HepG2 (cell line): Measurements from ENCODE around the gene RSRC2.
"Not testable (repeated sequence)": the region's sequence is repeated elsewhere in the genome, so short reads cannot be mapped to it uniquely, and the experiment has no call there.

Source experiments
- EZH2 ChIP-seq: conservative IDR thresholded peaks from 2 replicates; pipeline ENCODE4 v1.6.1; 2012; ENCODE audit warnings: mild to moderate bottlenecking, low read depth, low read length, moderate library complexity
- MXI1 ChIP-seq: IDR thresholded peaks from 3 replicates; pipeline ENCODE4 v1.6.1; 2012; ENCODE audit warnings: low read depth, low read length, inconsistent platforms, borderline replicate concordance
- RXRA ChIP-seq: sonication (generic); formaldehyde crosslinking; IDR thresholded peaks from 2 replicates; pipeline ENCODE4 v1.5.1; 2020; ENCODE audit warnings: missing genetic modification reagents
- SRY ChIP-seq: sonication (generic); formaldehyde crosslinking; IDR thresholded peaks from 2 replicates; pipeline ENCODE4 v1.8.0; 2022; ENCODE audit warnings: mild to moderate bottlenecking, missing genetic modification reagents
- YY1 ChIP-seq: IDR thresholded peaks from 2 replicates; pipeline ENCODE4 v1.6.1; 2011; ENCODE audit warnings: low read length, low read depth, moderate library complexity, mild to moderate bottlenecking; ENCODE audit not compliant: insufficient read depth, insufficient replicate concordance
- ZNF883 ChIP-seq: sonication (generic); formaldehyde crosslinking; IDR thresholded peaks from 2 replicates; pipeline ENCODE4 v1.5.1; 2020; ENCODE audit warnings: mild to moderate bottlenecking, missing genetic modification reagents; ENCODE audit errors: not compliant biosample characterization
- ZSCAN12 ChIP-seq: sonication (generic); formaldehyde crosslinking; IDR thresholded peaks from 2 replicates; pipeline ENCODE4 v1.9.0; 2021; ENCODE audit warnings: mild to moderate bottlenecking, missing genetic modification reagents
- TF ChIP-seq, protein P1 (sequence below): sonication (generic); formaldehyde crosslinking; IDR thresholded peaks from 2 replicates; pipeline ENCODE4 v1.4.0; 2020; ENCODE audit warnings: missing genetic modification reagents

DNA sequence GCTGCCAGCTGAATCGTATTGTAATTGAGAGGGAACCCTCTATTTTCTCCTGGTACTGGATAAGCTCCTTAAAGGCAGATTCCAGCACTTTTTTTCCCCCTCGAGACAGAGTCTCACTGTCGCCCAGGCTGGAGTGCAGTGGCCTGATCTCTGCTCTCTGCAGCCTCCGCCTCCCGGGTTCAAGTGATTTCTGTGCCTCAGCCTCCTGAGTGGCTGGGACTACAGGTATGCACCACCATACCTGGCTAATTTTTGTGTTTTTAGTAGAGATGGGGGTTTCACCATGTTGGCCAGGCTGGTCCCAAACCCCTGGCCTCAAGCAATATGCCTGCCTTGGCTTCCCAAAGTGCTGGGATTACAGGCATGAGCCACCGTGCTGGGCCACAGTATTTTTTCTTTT, 56.9 kb downstream of the RSRC2 start:
- TF ChIP-seq, protein P1, sequence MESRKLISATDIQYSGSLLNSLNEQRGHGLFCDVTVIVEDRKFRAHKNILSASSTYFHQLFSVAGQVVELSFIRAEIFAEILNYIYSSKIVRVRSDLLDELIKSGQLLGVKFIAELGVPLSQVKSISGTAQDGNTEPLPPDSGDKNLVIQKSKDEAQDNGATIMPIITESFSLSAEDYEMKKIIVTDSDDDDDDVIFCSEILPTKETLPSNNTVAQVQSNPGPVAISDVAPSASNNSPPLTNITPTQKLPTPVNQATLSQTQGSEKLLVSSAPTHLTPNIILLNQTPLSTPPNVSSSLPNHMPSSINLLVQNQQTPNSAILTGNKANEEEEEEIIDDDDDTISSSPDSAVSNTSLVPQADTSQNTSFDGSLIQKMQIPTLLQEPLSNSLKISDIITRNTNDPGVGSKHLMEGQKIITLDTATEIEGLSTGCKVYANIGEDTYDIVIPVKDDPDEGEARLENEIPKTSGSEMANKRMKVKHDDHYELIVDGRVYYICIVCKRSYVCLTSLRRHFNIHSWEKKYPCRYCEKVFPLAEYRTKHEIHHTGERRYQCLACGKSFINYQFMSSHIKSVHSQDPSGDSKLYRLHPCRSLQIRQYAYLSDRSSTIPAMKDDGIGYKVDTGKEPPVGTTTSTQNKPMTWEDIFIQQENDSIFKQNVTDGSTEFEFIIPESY (CRISPR knock-in tag), result not testable (repeated sequence)
- not testable (repeated sequence) for TF ChIP-seq YY1; RXRA (CRISPR knock-in tag); MXI1; EZH2; ZSCAN12; SRY; ZNF883
